Fibroblast of lung (primary cell): ENCODE data around the gene ACE. TPM values are rescaled to one million over a fixed set of nuclear protein-coding genes. Genes with fewer than 3 reads are reported as not detected.
"Not testable (repeated sequence)": the region's sequence is repeated elsewhere in the genome, so short reads cannot be mapped to it uniquely, and the experiment has no call there.

Experiments used
- DNase-seq, 2 donors: peaks; one replicate each; pipeline versions ENCODE4 v3.0.0 to v3.0.0-alpha.2; 2010; ENCODE audit warnings: low read depth in 2 of 2
- H2AFZ ChIP-seq: 2 replicates; pipeline ENCODE4 v1.5.1; 2012; ENCODE audit warnings: low read length, control low read depth, inconsistent platforms
- H3K27ac ChIP-seq: 2 replicates; pipeline ENCODE4 v1.5.1; 2011; ENCODE audit warnings: low read length, control low read depth; ENCODE audit not compliant: insufficient read depth
- H3K27me3 ChIP-seq: 2 replicates; pipeline ENCODE4 v1.5.1; 2011; ENCODE audit warnings: mild to moderate bottlenecking, low read length; ENCODE audit not compliant: control insufficient read depth, insufficient read depth
- H3K36me3 ChIP-seq: 2 replicates; pipeline ENCODE4 v1.5.1; 2011; ENCODE audit warnings: low read length; ENCODE audit not compliant: control insufficient read depth, insufficient read depth
- H3K4me1 ChIP-seq: 2 replicates; pipeline ENCODE4 v1.5.1; 2011; ENCODE audit warnings: low read length; ENCODE audit not compliant: control insufficient read depth, insufficient read depth; ENCODE audit errors: extremely low read depth
- H3K4me2 ChIP-seq: 2 replicates; pipeline ENCODE4 v1.5.1; 2011; ENCODE audit warnings: low read length, control low read depth; ENCODE audit not compliant: insufficient read depth; ENCODE audit errors: extremely low read depth
- H3K4me3 ChIP-seq, 4 experiments: fragments of 200-600 bp in 1 of 4; sonication (generic) in 1 of 4; replicated peaks in 1 of 4; 2 replicates each; pipeline ENCODE4 v1.5.1; 2011 to 2016; ENCODE audit warnings: low read length in 4 of 4, low read depth in 3 of 4, mild to moderate bottlenecking in 3 of 4, control low read depth in 2 of 4, inconsistent platforms in 1 of 4, mixed read lengths in 1 of 4; ENCODE audit not compliant: insufficient read depth in 1 of 4; ENCODE audit errors: control extremely low read depth in 1 of 4
- H3K79me2 ChIP-seq: 2 replicates; pipeline ENCODE4 v1.5.1; 2012; ENCODE audit warnings: mild to moderate bottlenecking, low read length, inconsistent platforms; ENCODE audit not compliant: control insufficient read depth, insufficient read depth
- H3K9ac ChIP-seq: 2 replicates; pipeline ENCODE4 v1.5.1; 2011; ENCODE audit warnings: mild to moderate bottlenecking, low read length, control low read depth; ENCODE audit not compliant: insufficient read depth
- H3K9me3 ChIP-seq: 2 replicates; pipeline ENCODE4 v1.5.1; 2012; ENCODE audit warnings: low read depth, low read length; ENCODE audit not compliant: control insufficient read depth, insufficient read depth
- H4K20me1 ChIP-seq: 2 replicates; pipeline ENCODE4 v1.5.1; 2011; ENCODE audit warnings: low read length; ENCODE audit not compliant: control insufficient read depth, insufficient read depth; ENCODE audit errors: extremely low read depth
- CTCF ChIP-seq, 2 donors: IDR thresholded peaks in 1 of 2; conservative IDR thresholded peaks in 1 of 2; 1 replicate in 1 of 2; 2 replicates in 1 of 2; pipeline ENCODE4 v1.5.1; 2011 to 2012; ENCODE audit warnings: low read length in 2 of 2, control low read depth in 1 of 2, inconsistent platforms in 1 of 2, low read depth in 1 of 2, mild to moderate bottlenecking in 1 of 2
- EZH2 ChIP-seq: IDR thresholded peaks from 2 replicates; pipeline ENCODE4 v1.5.1; 2012; ENCODE audit warnings: low read length, control low read depth, mild to moderate bottlenecking; ENCODE audit errors: missing control alignments
- polyA plus RNA-seq, 2 donors: library from polyadenylated mRNA; depleted of rRNA in 1 of 2; stranded (reverse) in 1 of 2; unstranded in 1 of 2; fragments of >200 nt; gene quantifications; 2 replicates each; pipeline ENCODE4 v1.2.1, GENCODE V29; 2011 to 2012; ENCODE audit warnings: missing spikeins in 1 of 2
- total RNA-seq: library from RNA; depleted of rRNA; stranded (reverse); fragments of >200 nt; gene quantifications from 2 replicates; pipeline ENCODE4 v1.2.1, GENCODE V29; 2014

ACE gene
- total and polyA plus RNA-seq, 2 donors (not counting 1 experiment from before 2014, with no cell fraction given), result 0.92 to 2.5 TPM

- no peak for TF ChIP-seq CTCF (conservative IDR thresholded peaks at IDR 0.05 in 1 of 2, IDR thresholded peaks at IDR 0.05 in 1 of 2; ENCODE audit: low read depth in 1 of 2, low read length in 2 of 2)
- TF ChIP-seq EZH2, result no peak
- no peak overlapping the region for H3K4me3 ChIP-seq
- H2AFZ ChIP-seq, result no peak overlapping the region
- H3K9ac ChIP-seq, result no peak overlapping the region
- H3K27ac ChIP-seq, result no peak overlapping the region
- H3K36me3 ChIP-seq, result no peaks in the 10 kb centered on the region
- H3K79me2 ChIP-seq, result no peaks in the 10 kb centered on the region
- no peak for DNase-seq
- no peaks in the 10 kb centered on the region for H3K4me1 ChIP-seq
- H3K9me3 ChIP-seq, result no peaks in the 10 kb centered on the region
- no peak overlapping the region for H3K4me2 ChIP-seq
- peaks cover 4% of the 10 kb centered on the region for H3K27me3 ChIP-seq
- H4K20me1 ChIP-seq, result no peaks in the 10 kb centered on the region
Observed at GRCh38 chr17:63452046-63452961, 24.6 kb upstream of the ACE start.

- Histone ChIP-seq H3K27ac (no peak overlapping the region), H3K9me3 (no peaks in the 10 kb centered on the region), H3K9ac (no peak overlapping the region), H3K79me2 (no peaks in the 10 kb centered on the region), H3K36me3 (no peaks in the 10 kb centered on the region), H3K4me3 (no peak overlapping the region), H2AFZ (no peak overlapping the region), H4K20me1 (no peaks in the 10 kb centered on the region), H3K4me1 (no peaks in the 10 kb centered on the region), H3K27me3 (peaks cover 4% of the 10 kb centered on the region), H3K4me2 (no peak overlapping the region)
- no peak for DNase-seq
- TF ChIP-seq EZH2 (no peak), CTCF (conservative IDR thresholded peaks at IDR 0.05 in 1 of 2, IDR thresholded peaks at IDR 0.05 in 1 of 2; ENCODE audit: low read depth in 1 of 2, low read length in 2 of 2) (no peak)
Observed at GRCh38 chr17:63452962-63453551, 23.8 kb upstream of the ACE start.

- DNase-seq, H4K20me1 ChIP-seq, H3K4me1 ChIP-seq, H3K4me3 ChIP-seq, H2AFZ ChIP-seq, H3K9me3 ChIP-seq, H3K36me3 ChIP-seq, H3K27me3 ChIP-seq, H3K4me2 ChIP-seq, H3K79me2 ChIP-seq, H3K9ac ChIP-seq, H3K27ac ChIP-seq: not testable (repeated sequence)
Observed at GRCh38 chr17:63454357-63454756, 22.5 kb upstream of the ACE start.
